Stimulated activated CD4-positive, alpha-beta T cell treated with anti-CD3 and anti-CD28 coated beads, Interleukin-4, amount 100 ng/mL, for 48 hours (primary cell): ENCODE results near the gene SPATC1L.

Experiments
- DNase-seq, 2 donors: peaks; one replicate each; pipeline ENCODE4 v3.0.0-alpha.2; 2020; ENCODE audit warnings: low read depth in 2 of 2

SPATC1L gene

DNA sequence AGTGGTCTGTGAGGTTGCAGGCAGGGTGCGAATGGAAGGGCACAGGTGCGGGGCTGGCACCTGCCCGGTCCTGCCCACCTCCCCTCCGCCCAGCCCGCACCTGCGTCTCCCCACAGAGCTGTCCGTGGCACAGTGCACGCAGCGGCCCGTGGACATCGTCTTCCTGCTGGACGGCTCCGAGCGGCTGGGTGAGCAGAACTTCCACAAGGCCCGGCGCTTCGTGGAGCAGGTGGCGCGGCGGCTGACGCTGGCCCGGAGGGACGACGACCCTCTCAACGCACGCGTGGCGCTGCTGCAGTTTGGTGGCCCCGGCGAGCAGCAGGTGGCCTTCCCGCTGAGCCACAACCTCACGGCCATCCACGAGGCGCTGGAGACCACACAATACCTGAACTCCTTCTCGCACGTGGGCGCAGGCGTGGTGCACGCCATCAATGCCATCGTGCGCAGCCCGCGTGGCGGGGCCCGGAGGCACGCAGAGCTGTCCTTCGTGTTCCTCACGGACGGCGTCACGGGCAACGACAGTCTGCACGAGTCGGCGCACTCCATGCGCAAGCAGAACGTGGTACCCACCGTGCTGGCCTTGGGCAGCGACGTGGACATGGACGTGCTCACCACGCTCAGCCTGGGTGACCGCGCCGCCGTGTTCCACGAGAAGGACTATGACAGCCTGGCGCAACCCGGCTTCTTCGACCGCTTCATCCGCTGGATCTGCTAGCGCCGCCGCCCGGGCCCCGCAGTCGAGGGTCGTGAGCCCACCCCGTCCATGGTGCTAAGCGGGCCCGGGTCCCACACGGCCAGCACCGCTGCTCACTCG is 52.2 kb downstream of the SPATC1L start:
- no peak for DNase-seq

DNA sequence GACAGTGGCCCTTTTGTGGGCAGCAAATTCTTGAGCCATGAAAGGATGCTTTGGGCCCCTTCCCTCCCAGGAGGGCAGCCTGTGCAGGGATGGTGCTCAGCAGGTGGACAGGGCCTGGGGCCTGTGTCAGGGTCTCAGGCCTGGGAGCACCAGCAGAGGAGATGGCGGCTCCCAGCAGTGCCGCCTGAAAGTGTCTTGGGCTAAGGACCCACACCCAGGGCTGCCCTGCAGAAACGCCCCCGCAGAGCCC is 52.7 kb downstream of the SPATC1L start:
- DNase-seq = no peak

DNA sequence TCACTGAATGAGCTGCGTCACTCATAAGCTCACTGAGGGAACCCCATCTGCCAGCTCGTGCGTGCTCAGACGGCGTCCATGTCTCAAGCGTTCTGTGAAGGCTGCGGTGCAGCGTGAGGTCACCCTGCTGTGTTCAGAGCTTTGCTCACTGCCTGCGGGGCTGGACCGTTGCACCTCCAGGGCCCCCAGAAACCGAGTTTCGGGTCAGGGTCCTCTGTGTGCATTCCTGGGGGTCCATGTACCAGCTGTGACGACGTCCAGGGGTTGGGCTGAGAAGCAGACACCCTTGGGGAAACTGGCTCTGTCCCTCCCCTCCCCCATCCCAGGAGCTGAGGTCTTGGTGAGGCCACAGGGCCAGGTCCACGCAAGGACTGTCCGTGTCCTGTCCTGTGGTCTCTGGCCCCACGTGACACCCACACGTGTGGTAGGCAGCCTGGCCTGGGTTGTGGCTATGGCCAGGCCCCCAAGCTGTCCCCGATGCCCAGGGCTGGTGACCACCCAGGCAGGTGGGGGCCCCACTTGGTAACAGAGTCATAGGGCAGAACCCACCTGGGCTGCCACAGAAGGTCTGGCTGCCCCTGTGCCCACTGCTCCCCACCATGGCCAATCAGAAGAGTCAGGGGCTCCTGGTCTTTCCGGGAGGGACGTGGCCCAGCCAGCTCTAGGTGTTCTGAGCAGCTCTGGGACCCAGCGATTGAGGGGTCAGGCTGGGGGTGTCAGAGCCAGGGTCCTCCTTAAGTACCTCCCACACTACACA is 53.2 kb downstream of the SPATC1L start:
- DNase-seq = no peak

DNA sequence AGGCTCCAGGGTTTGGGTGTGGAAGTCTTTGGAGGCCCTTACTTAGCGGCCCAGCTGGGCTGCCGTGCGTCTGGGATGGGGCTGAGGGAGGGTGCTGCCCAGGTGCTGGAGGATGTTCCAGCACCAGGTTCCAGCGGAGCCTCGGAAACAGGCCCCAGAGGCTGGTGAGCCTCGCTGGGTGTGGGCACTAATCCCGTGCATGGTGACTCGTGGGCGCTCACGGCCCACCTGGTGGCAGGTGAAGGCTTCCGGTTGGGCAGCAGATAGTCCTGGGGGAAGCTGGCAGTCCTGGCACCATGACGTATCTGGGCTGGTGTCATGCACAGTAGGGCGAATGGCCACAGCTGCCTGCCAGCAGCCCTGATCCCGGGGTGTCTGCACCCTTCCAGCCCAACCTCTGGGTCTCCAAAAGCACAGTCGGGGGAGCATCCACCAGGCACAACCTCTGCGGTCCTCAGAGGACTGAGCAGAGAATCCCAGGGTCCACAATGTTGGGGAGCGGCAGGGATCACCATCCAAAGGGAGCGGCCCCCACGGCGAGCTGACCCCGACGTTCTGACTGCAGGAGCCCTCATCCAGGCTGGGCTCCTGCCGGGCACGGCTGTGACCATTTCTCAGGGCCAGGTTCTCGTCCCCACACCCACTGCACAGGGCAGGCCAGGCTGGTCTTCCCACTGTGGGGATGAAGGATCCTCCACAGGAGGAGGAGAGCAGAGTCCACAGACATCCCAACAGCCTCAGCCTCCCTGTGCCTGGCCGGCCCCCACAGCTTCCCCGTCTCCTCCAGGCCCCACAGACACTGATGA is 54.2 kb downstream of the SPATC1L start:
- no peak for DNase-seq

DNA sequence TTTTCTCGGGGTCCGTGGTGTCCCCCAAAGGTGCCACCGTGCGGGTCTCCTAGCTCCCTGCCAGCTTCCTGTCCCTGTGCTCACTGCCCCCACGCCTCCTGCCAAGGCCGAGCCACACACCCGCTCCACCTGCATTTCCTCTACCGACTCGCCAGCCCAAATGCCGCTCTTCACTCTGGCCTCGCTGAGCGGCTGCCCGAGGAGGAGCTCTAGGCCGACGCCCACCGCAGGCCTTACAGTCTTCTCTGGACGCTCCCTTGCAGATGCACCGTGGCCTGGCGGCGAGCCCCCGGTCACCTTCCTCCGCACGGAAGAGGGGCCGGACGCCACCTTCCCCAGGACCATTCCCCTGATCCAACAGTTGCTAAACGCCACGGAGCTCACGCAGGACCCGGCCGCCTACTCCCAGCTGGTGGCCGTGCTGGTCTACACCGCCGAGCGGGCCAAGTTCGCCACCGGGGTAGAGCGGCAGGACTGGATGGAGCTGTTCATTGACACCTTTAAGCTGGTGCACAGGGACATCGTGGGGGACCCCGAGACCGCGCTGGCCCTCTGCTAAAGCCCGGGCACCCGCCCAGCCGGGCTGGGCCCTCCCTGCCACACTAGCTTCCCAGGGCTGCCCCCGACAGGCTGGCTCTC is 55.2 kb downstream of the SPATC1L start:
- DNase-seq = no peak

DNA sequence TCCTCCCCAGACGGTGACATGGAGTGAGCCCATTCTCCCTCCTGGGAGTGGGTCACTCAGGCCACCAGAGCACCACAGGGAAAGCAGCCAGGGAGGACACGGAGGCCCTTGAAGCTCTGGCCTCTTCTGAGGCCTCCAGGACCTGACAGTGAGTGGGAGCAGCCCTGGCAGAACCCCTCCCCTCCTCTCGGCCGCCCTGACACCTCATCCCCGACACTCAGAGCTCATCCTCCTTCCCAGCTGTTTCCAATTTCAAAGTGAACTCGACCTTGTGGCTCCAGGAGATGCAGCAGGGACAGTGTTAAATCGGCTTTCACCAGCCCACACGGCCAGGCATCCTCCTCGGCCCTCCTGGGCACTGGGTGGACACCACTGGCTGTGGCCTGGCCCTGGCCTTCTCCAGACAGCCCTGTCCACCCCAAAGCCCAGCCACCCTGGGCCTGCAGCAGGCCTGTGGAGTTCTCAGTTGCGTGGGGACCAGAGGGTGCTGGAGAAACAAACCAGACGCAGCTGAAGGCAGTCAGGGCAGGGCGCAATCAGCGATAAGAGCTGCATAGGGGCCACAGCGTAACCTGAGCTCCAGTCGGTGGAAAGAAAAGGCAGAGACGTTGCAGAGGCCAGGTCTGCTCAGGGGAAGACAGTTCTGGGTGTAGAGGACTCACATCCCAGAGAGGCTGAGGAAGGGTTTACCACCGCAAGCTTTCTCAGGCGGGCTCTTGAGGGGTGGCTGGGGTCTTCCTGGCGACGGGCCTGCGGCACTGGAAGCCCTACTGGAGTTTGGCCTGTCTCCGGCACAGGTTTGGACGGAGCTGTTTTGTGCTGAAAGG is 55.9 kb downstream of the SPATC1L start:
- DNase-seq = no peak

DNA sequence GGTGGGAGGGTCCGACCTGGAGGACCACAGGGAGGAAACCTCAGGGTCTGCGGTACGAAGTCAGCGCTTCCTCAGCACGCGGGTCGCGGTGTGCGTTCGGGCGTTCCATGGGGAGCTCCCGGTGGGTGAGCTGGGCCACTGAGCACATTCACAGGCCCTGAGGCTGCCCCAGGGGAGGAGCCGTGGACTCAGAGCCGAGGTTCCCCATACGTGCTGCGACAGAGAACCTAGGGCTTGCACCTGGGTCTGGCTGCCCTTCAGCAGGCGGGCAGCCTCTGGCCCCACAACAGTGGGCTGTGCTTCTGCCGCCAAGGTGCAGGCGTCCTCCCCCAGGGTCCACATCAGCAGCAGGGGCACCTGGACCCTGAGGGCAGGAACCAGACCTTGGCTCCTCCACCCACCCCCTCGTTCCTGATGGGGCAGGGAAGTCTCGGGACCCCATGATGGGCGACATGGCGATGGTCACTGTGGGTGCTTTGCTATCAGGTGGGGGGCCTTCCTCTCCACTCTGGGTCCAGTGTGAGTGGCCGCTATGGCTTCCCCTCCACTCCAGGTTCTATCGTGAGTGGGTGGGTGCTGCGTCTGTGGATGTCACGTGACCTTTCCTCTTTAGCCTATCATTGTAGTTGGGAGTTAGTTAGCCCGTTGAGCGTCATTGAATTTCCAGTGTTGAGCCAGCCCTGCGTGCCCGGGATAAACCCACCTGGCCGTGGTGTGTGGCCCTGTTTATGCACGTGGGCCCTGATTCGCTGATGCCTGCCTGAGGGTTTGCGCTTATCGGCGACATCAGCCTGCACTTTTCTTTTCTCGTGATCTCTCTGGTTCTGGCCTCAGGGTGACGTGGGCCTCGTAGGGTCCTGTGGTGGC is 56.8 kb downstream of the SPATC1L start:
- no peak for DNase-seq

DNA sequence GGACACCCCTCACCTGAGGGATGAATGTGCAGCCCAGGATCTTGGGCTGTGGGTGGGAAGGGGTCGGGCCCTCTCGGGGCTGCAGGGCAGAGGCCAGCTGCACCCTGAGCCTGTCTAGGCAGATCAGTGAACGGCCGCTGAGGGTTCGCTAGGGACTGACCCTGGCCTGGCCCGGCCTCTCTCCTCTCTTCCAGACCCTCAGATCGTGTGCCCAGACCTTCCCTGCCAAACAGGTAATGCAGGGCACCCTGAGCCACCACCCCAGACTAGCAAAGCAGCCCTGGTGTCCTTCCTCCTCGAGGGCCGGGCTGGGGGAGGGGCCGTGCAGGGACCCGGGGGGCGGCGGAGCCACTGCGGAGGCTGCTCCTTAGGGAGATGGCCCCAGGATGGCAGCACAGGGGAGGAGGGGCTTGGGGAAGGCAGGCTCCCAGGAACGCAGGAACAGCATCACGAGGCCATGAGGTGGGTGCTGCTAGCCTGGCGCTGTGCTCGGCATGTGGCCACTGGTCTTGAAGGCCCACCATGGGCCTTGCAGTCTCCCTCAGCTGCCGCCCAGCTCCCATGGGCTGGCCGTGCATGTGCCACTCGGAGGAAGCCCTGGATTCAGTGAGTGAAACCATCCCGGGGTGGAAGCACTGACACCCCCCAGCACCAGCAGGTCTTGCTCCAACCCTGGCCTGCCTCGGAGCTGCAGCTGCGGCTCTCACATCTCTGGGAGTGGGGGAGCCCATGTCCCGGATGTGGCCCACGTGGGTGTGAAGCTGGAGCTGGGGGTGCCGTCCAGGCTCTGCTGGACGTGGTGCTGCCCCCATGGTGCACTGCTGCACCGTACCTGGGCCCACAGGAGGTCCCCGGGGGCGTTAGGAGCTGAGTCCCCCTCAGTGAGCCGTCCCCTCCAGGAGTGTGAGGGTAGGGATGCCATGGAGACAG is 57.7 kb downstream of the SPATC1L start:
- no peak for DNase-seq

DNA sequence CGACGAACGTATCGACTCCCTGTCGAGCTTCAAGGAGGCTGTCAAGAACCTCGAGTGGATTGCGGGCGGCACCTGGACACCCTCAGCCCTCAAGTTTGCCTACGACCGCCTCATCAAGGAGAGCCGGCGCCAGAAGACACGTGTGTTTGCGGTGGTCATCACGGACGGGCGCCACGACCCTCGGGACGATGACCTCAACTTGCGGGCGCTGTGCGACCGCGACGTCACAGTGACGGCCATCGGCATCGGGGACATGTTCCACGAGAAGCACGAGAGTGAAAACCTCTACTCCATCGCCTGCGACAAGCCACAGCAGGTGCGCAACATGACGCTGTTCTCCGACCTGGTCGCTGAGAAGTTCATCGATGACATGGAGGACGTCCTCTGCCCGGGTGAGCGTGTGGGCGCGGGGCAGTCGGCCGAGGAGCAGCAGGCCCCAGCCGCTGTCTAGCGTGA is 58.4 kb downstream of the SPATC1L start:
- DNase-seq = no peak

DNA sequence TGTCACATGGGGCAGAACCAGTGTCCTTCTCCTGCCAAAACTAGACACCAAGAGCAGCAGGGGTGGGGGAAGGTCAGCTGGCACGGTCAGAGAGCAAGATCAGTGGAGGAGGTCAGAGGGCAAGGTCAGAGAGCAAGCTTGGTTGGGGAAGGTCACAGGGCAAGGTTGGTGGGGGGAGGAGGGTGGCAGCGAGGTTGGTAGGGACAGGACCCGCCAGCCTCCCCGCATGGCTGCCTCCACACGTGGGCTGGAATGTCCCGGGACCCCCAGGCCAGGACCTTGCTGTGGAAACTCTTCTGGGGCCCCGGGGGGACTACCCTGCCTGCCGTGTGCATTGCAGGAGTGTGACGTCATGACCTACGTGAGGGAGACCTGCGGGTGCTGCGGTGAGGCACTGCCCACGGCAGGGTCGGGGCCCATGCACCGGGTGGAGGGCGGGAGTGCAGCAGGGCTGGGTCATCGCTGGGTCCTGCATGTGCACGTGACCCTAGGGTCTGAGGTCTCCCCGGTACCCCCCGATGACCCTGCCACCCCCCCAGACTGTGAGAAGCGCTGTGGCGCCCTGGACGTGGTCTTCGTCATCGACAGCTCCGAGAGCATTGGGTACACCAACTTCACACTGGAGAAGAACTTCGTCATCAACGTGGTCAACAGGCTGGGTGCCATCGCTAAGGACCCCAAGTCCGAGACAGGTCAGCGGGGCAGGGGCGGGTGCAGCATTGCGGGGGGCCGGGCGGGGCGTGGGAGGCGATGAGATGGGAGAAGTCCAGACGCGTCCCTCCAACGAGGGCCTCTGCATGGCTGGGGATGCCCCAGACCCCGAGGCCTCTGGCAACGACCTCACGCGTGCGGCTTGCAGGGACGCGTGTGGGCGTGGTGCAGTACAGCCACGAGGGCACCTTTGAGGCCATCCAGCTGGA is 59.1 kb downstream of the SPATC1L start:
- no peak for DNase-seq

DNA sequence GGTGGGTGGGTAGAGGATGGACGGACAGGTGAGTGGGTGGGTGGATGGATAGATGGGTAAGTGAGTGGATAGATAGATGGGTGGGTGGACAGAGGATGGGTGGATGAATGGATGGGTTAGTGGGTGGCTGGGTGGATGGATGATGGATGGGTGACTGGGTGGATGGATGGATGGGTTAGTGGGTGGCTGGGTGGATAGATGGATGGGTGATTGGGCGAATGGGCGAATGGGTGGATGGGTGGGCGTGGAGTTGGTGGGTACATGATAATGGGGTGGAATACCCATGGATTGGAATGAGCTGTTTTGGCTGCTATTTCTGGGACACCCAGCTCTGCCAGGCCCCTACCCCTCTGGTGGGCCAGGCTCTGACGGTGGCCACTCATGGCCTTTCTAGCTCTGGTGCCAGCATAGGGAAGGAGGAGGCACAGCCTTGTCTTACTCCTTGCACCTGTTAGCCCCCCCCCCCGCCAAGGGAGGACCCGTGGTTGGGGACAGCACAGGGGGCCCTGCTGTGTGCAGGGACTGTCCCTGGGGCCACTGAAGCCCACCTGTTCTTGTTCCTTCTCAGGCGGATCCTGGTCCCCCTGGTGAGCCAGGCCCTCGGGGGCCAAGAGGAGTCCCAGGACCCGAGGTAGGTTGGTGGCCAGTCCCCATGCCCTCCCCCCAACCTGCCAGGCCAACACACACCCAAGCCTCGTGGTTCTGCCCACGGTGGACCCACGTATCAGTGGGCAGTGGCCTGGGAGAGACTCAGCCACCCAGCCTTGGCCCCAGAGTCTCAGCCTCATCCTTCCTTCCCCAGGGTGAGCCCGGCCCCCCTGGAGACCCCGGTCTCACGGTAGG is 60.0 kb downstream of the SPATC1L start:
- DNase-seq = no peak

DNA sequence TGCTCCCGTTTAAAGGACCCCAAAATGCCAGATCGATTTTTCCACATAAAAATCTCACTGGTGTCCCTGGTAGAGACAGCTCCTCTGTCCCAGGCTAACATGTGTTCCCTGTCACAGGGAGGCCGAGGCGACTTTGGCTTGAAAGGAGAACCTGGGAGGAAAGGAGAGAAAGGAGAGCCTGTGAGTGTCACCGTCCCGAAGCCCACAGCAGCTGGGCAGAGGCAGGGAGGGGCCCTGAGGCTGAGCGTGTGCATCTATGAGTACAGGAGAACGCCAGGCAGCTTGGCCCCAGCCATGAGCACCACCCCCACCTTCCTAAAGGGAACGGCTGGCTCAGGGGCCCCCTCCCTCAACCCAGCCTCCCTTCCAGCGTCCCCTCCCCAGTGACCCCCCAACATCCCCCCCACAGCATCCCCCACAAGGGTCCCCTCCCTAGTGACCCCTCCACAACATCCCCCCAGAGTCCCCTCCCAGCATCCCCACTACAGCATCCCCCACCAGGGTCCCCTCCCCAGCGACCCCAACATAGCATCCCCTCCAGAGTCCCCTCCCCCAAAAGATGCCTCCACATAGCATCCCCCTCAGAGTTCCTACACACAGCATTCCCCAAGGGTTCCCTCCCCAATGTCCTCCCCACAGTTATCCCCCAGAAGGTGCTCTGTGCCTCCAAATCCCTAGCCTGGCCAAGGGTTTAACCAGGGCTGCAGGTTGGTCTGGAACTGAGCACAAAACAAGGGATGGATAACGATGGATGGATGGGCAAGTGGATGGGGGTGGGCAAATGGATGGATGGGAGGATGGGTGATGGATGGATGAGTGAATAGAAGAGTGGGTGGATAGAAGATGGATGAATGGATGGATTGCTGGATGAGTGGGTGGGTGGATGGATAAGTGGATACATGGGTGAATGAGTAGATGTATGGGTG is 61.2 kb downstream of the SPATC1L start:
- no peak for DNase-seq

DNA sequence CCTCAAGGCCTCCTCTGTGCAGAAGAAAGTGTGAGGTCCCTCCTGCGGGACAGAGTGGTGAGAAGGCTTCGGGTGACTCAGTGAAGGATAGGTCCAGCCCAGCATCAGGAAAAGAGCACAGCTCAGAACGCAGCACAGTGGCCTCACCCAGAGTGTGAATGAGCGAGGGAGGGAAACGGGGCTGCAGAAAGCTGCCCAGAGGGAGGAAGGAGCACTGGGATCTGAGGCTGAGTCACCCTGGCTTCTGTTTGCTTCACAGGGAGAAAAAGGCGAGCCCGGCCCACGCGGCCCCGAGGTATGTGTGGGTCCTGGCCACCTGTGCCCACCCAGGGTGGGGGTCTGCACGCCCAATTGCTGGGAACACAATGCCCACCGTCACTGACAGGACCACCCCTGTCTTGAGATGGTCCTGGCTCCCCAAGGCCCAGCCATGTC is 62.0 kb downstream of the SPATC1L start:
- DNase-seq = no peak

DNA sequence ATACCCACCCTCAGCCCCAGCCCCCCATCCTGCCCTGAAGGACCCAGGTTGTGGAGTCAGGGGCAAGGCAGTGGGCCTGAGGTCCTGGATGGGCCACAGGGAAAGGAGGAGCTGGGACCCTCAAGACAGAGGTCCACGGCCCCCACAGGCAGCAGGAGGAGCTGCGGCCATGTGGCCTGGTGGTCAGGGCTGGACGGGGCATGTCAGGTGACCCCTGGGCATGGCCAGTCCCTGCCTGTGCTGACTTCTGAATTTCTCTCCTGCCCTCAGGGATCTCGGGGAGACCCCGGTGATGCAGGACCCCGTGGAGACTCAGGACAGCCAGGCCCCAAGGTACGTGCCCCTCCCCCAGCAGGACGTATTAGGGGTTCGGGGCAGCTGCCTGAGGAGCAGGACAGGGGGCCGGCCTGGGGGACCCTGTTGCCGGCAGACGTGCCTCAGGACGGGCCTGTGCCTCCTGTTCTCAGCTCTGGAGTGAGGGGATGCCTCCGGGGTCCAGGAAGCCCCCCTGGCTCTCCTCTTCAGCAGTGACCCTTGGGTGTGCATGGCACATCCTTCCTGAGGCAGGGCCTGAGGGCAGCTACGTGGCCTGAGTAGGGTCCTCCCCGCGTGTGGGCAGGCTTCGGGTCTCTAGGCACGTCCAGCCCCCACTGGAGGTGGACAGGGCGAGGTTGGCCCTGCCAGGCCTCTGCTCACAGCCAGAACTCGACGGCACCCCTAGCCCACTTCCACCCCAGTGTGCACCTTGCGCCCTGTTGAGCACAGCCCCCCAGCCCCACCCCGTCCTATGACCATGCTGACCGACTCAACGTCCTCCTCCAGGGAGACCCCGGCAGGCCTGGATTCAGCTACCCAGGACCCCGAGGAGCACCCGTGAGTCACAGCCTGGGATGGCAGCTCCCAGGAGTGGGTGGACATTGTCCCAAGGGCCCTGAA is 62.7 kb downstream of the SPATC1L start:
- DNase-seq = no peak
